Activated gamma-delta T cell treated with anti-CD3 and anti-CD28 coated beads, Interleukin-2, amount 50 U/mL, for 16 hours (primary cell): ENCODE results near the gene RUVBL1.
"Not testable (repeated sequence)": the region's sequence is repeated elsewhere in the genome, so short reads cannot be mapped to it uniquely, and the experiment has no call there.

Experiments
- DNase-seq: peaks from one replicate; pipeline ENCODE4 v3.0.0-alpha.2; 2020; ENCODE audit warnings: low read depth

Gene RUVBL1

GRCh38 chr3:128123538-128124368 lies at the start of gene RUVBL1:
Gene RUVBL1 (minus strand): TSS chr3:128123812. CDS start chr3:128123724, 88 bp downstream.
- peak; percentile 93 for DNase-seq

- no peak for DNase-seq
These were observed 49.6 kb upstream of the RUVBL1 start for GRCh38 chr3:128173200-128173599.

GRCh38 chr3:128170866-128171516 lies 47.4 kb upstream of the RUVBL1 start:
- no peak for DNase-seq

- no peak for DNase-seq
These were observed 45.2 kb upstream of the RUVBL1 start for GRCh38 chr3:128168836-128169235.

GRCh38 chr3:128167973-128168674 lies 44.5 kb upstream of the RUVBL1 start:
- no peak for DNase-seq

GRCh38 chr3:128167646-128167972 lies 44.0 kb upstream of the RUVBL1 start:
- no peak for DNase-seq

GRCh38 chr3:128166971-128167453 lies 43.4 kb upstream of the RUVBL1 start:
- DNase-seq, result no peak

- DNase-seq, result no peak
These were observed 39.8 kb upstream of the RUVBL1 start for GRCh38 chr3:128163432-128163831.

- no peak for DNase-seq
These were observed 37.0 kb upstream of the RUVBL1 start for GRCh38 chr3:128160661-128161060.

GRCh38 chr3:128155616-128156360 lies 32.2 kb upstream of the RUVBL1 start:
- no peak for DNase-seq

- DNase-seq, result not testable (repeated sequence)
These were observed 30.7 kb upstream of the RUVBL1 start for GRCh38 chr3:128154354-128154753.

GRCh38 chr3:128153156-128154041 lies 29.8 kb upstream of the RUVBL1 start, which contains the start of gene EEFSEC:
Gene EEFSEC (plus strand): TSS chr3:128153481. CDS start chr3:128153508, 27 bp downstream.
- peak; percentile 79 for DNase-seq

- no peak for DNase-seq
These were observed 29.0 kb upstream of the RUVBL1 start for GRCh38 chr3:128152419-128153155.

- no peak for DNase-seq
These were observed 28.2 kb upstream of the RUVBL1 start for GRCh38 chr3:128151758-128152274.

- no peak for DNase-seq
These were observed 26.0 kb upstream of the RUVBL1 start for GRCh38 chr3:128149650-128150049.

- DNase-seq, result no peak
These were observed 22.6 kb upstream of the RUVBL1 start for GRCh38 chr3:128146201-128146600.

GRCh38 chr3:128145279-128145678 lies 21.7 kb upstream of the RUVBL1 start:
- no peak for DNase-seq

- no peak for DNase-seq
These were observed 21.0 kb upstream of the RUVBL1 start for GRCh38 chr3:128144512-128145187.

- DNase-seq, result no peak
These were observed 19.9 kb upstream of the RUVBL1 start for GRCh38 chr3:128143496-128143895.
